NCI-H2081 treated with DMSO at 0.1 percent for 48 hours (cell line): Measurements from ENCODE around the gene NAA80.
"Not testable (repeated sequence)": the region's sequence is repeated elsewhere in the genome, so short reads cannot be mapped to it uniquely, and the experiment has no call there.

Source experiments
- DNase-seq: peaks from one replicate; lab custom pipeline; 2025; lab: John Stamatoyannopoulos, UW

NAA80 gene

GRCh38 chr3:50314342-50314741 lies 15.1 kb upstream of the NAA80 start:
- no peak for DNase-seq

GRCh38 chr3:50312041-50312440 lies 12.8 kb upstream of the NAA80 start:
- not testable (repeated sequence) for DNase-seq

GRCh38 chr3:50304601-50305000 lies 5.4 kb upstream of the NAA80 start:
- DNase-seq = no peak

- DNase-seq = no peak
These were observed 4.0 kb upstream of the NAA80 start, which contains the start of gene HYAL1 for GRCh38 chr3:50303013-50303815. HYAL1 (minus strand) TSS chr3:50303574; CDS start chr3:50302956, 618 bp downstream.

- no peak for DNase-seq
These were observed 3.1 kb upstream of the NAA80 start for GRCh38 chr3:50302095-50303012.

GRCh38 chr3:50300681-50301254 lies 1.6 kb upstream of the NAA80 start:
- DNase-seq = no peak

GRCh38 chr3:50299929-50300680 lies 900 bp upstream of the NAA80 start:
- DNase-seq = no peak

GRCh38 chr3:50299638-50299928 lies 378 bp upstream of the NAA80 start:
- DNase-seq = no peak

- no peak for DNase-seq
These were observed 1.1 kb downstream of the NAA80 start for GRCh38 chr3:50297896-50298725.

GRCh38 chr3:50297384-50297775 lies 1.8 kb downstream of the NAA80 start:
- no peak for DNase-seq

- DNase-seq = no peak
These were observed 2.4 kb downstream of the NAA80 start for GRCh38 chr3:50296721-50297383.

- DNase-seq = no peak
These were observed 3.4 kb downstream of the NAA80 start for GRCh38 chr3:50295553-50296431.

- no peak for DNase-seq
These were observed 4.5 kb downstream of the NAA80 start for GRCh38 chr3:50294492-50295403.

GRCh38 chr3:50294089-50294488 lies 5.1 kb downstream of the NAA80 start:
- no peak for DNase-seq

- no peak for DNase-seq
These were observed 6.0 kb downstream of the NAA80 start for GRCh38 chr3:50293079-50293801.

GRCh38 chr3:50292159-50293078 lies 6.8 kb downstream of the NAA80 start, which contains the start of gene IFRD2:
IFRD2 (minus strand) TSS chr3:50292429; CDS start chr3:50292274, 155 bp downstream.
- peak; percentile 72 for DNase-seq
